Naive thymus-derived CD4-positive, alpha-beta T cell (primary cell): ENCODE data around the gene LRRC66. TPM values are rescaled to one million over a fixed set of nuclear protein-coding genes. Genes with fewer than 3 reads are reported as not detected.

ENCODE experiments used
- ATAC-seq: fragments of 150-1000 bp; cut with Tn5 transposase; 2 replicates; pipeline ENCODE4 v1.10.0; 2021; ENCODE audit warnings: mild to moderate bottlenecking, moderate library complexity
- CTCF ChIA-PET: fragments of 350-600 bp; sonication (Branson Sonifier 250); formaldehyde crosslinking; loops from one replicate; lab custom pipeline; 2021; ENCODE audit warnings: antibody characterized with exemption; lab: Charles Lee
- POLR2A ChIA-PET: fragments of 350-600 bp; sonication (Branson Sonifier 250); formaldehyde crosslinking; loops from one replicate; lab custom pipeline; 2021; ENCODE audit warnings: antibody characterized with exemption, inconsistent platforms; lab: Charles Lee
- DNase-seq, 9 donors: peaks; one replicate each; pipeline versions ENCODE4 v3.0.0 to v3.0.0-alpha.2; 2020 to 2022; ENCODE audit warnings: mixed read lengths in 1 of 9
- H3K27ac ChIP-seq: one replicate; pipeline ENCODE4 v1.7.0; 2013; ENCODE audit warnings: mild to moderate bottlenecking, low read depth, low read length, moderate library complexity
- H3K27me3 ChIP-seq, 2 donors: one replicate each; pipeline ENCODE4 v1.7.0; 2013; ENCODE audit warnings: low read length in 2 of 2, mild to moderate bottlenecking in 2 of 2, moderate library complexity in 2 of 2; ENCODE audit not compliant: control insufficient read depth in 2 of 2, insufficient read depth in 2 of 2
- H3K36me3 ChIP-seq, 3 experiments: 1 replicate in 2 of 3; 2 replicates in 1 of 3; pipeline ENCODE4 v1.7.0; 2013; ENCODE audit warnings: low read length in 3 of 3, mild to moderate bottlenecking in 3 of 3, moderate library complexity in 1 of 3; ENCODE audit not compliant: insufficient read depth in 3 of 3, control insufficient read depth in 2 of 3
- H3K4me1 ChIP-seq, 2 donors: one replicate each; pipeline ENCODE4 v1.7.0; 2013; ENCODE audit warnings: low read length in 2 of 2, mild to moderate bottlenecking in 2 of 2, moderate library complexity in 1 of 2; ENCODE audit not compliant: control insufficient read depth in 2 of 2, insufficient read depth in 2 of 2
- H3K4me3 ChIP-seq: 2 replicates; pipeline ENCODE4 v1.7.0; 2013; ENCODE audit warnings: mild to moderate bottlenecking, low read length
- H3K9me3 ChIP-seq, 3 experiments: 1 replicate in 2 of 3; 2 replicates in 1 of 3; pipeline ENCODE4 v1.7.0; 2013; ENCODE audit warnings: low read length in 3 of 3; ENCODE audit not compliant: control insufficient read depth in 2 of 3
- H3K27ac Mint-ChIP-seq, 9 donors: one replicate each; pipeline ENCODE4 v1.8.0; 2020 to 2022; ENCODE audit warnings: mixed read lengths in 9 of 9, mild to moderate bottlenecking in 8 of 9, moderate library complexity in 5 of 9, inconsistent platforms in 2 of 9
- H3K27me3 Mint-ChIP-seq, 5 donors: one replicate each; pipeline ENCODE4 v1.8.0; 2021 to 2022; ENCODE audit warnings: mixed read lengths in 5 of 5, mild to moderate bottlenecking in 1 of 5
- H3K36me3 Mint-ChIP-seq, 5 donors: one replicate each; pipeline ENCODE4 v1.8.0; 2020 to 2022; ENCODE audit warnings: mixed read lengths in 5 of 5, mild to moderate bottlenecking in 3 of 5, inconsistent platforms in 1 of 5
- H3K4me1 Mint-ChIP-seq, 7 donors: one replicate each; pipeline ENCODE4 v1.8.0; 2020 to 2022; ENCODE audit warnings: mixed read lengths in 7 of 7, mild to moderate bottlenecking in 3 of 7, inconsistent platforms in 1 of 7
- H3K4me3 Mint-ChIP-seq, 10 donors: one replicate each; pipeline ENCODE4 v1.8.0; 2020 to 2022; ENCODE audit warnings: mild to moderate bottlenecking in 10 of 10, mixed read lengths in 10 of 10, moderate library complexity in 6 of 10, inconsistent platforms in 2 of 10
- H3K9me3 Mint-ChIP-seq, 11 donors: one replicate each; pipeline ENCODE4 v1.8.0; 2020 to 2022; ENCODE audit warnings: mixed read lengths in 11 of 11, mild to moderate bottlenecking in 4 of 11, inconsistent platforms in 1 of 11, moderate library complexity in 1 of 11
- intact Hi-C, 2 donors: fragments of 100-400 bp; cut with micrococcal nuclease; formaldehyde crosslinking; loops; one replicate each; pipeline ENCODE4 v1.15.1; 2023
- polyA plus RNA-seq, 2 donors: library from polyadenylated mRNA; unstranded; fragments of 300-500 nt; fragmentation: Illumina TruSeq; gene quantifications; one replicate each; pipeline ENCODE4 v1.2.3, GENCODE V29; 2021
- total RNA-seq, 6 experiments: library from RNA in 5 of 6; stranded (reverse) in 5 of 6; gene quantifications; 1 replicate in 5 of 6; 2 replicates in 1 of 6; pipeline ENCODE4 v1.2.3 and lab custom pipeline; 2021 to 2026

LRRC66 gene, protein sequence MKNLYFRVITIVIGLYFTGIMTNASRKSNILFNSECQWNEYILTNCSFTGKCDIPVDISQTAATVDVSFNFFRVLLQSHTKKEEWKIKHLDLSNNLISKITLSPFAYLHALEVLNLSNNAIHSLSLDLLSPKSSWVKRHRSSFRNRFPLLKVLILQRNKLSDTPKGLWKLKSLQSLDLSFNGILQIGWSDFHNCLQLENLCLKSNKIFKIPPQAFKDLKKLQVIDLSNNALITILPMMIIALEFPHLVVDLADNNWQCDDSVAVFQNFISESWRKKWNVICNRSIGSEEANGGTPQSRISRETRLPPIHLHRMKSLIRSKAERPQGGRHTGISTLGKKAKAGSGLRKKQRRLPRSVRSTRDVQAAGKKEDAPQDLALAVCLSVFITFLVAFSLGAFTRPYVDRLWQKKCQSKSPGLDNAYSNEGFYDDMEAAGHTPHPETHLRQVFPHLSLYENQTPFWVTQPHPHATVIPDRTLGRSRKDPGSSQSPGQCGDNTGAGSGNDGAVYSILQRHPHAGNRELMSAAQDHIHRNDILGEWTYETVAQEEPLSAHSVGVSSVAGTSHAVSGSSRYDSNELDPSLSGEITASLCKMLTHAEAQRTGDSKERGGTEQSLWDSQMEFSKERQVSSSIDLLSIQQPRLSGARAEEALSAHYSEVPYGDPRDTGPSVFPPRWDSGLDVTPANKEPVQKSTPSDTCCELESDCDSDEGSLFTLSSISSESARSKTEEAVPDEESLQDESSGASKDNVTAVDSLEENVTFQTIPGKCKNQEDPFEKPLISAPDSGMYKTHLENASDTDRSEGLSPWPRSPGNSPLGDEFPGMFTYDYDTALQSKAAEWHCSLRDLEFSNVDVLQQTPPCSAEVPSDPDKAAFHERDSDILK
- under 1 TPM; 0.11 to 0.27 (median 0.17) TPM for total RNA-seq
- polyA plus RNA-seq: under 1 TPM in 1 of 2 donors, not detected in 1; 0.23 TPM
- total RNA-seq (lab: John Stamatoyannopoulos, UW): 0.40 reads per million

DNA sequence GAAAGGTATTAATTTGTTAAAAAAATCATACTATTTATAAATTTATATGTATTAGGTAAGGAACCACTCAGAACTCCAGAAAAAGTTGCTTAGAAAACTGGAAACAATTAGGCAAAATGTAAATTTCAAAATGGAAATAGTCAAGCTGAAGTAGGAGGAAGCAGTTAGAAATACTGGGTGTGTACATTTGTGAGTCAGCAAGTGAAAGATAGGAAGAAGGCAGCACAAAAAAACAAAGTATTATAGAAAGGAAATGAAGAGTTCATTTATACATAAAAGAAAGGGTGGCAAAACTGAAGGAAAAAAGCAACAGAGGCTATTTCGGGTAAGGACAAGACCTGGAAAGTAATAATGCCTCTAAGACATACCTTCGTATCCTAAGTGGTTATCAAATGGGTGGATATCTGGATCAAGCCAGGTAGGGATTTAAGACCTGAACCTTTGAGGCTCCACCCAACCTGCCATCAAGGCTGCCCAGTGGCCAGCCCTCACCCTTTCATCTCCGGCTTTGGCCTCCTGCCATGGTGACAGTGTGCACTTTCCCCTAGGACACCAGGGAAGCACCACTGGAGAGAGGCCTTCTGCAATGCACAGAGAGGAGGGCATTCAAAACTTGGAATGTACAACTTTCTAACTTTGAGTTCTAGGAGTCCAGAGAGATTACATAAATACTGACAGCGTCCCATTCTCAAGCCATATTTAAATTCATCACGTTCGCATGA lies at the start of gene LRRC66:
Gene LRRC66 (minus strand): TSS at position 428 of the 722 bp plus-strand sequence. CDS start 2,750 bp downstream, outside the sequence.
- no peak for ATAC-seq
- no peaks in the 10 kb centered on the region for H3K27me3 ChIP-seq
- no peak within 1 kb of the TSS for H3K27ac ChIP-seq
- H3K27me3 Mint-ChIP-seq: no peaks in the 10 kb centered on the region
- intact Hi-C loops: no loop called here
- ChIA-PET CTCF (no interaction called here), POLR2A (no interaction called here)
- H3K4me3 Mint-ChIP-seq: no peak within 1 kb of the TSS
- no peaks in the 10 kb centered on the region for H3K9me3 ChIP-seq
- H3K27ac Mint-ChIP-seq: no peak within 1 kb of the TSS
- H3K4me1 Mint-ChIP-seq: peaks cover 0 to 5% (median 0%) of the 10 kb centered on the region in 7 donors
- H3K36me3 ChIP-seq: peaks cover 0 to 2% (median 0%) of the 10 kb centered on the region in 3 experiments
- H3K9me3 Mint-ChIP-seq: no peaks in the 10 kb centered on the region
- H3K4me3 ChIP-seq: no peak within 1 kb of the TSS
- peaks cover 0 to 8% (median 5%) of the 10 kb centered on the region in 5 donors for H3K36me3 Mint-ChIP-seq
- H3K4me1 ChIP-seq: no peaks in the 10 kb centered on the region
- DNase-seq: no peak

DNA sequence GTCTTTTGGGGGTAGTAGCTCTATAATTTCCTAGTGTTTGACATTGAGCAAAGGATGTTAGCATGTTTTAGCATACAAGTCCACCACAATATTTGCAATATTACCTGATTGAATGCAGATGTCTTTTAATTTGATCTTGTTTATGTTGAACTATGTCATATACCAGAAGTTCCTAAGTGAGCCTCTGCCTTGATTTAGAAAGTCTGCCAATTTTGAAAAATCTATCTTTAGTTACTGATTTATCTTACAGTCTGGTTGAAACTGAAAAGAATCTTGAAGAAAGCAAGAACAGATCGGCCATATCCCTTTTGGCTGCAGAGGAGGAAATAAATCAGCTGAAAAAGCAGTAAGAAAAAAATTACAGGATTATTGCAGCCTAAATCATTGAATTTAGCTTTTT lies 49.4 kb upstream of the LRRC66 start:
- ATAC-seq (no peak), DNase-seq (no peak)
- no peaks in the 10 kb centered on the region for H3K4me1 ChIP-seq
- Mint-ChIP-seq H3K27me3 (peaks cover 10 to 57% (median 37%) of the 10 kb centered on the region in 5 donors), H3K9me3 (peaks cover 0 to 8% (median 2%) of the 10 kb centered on the region in 11 donors), H3K4me1 (no peaks in the 10 kb centered on the region), H3K4me3 (no peak overlapping the region), H3K36me3 (peaks cover 0 to 5% (median 3%) of the 10 kb centered on the region in 5 donors), H3K27ac (no peak overlapping the region)
- no peaks in the 10 kb centered on the region for H3K9me3 ChIP-seq
- H3K36me3 ChIP-seq: no peaks in the 10 kb centered on the region
- peaks cover 0 to 3% of the 10 kb centered on the region in 2 donors for H3K27me3 ChIP-seq
- POLR2A ChIA-PET: no interaction called here
- intact Hi-C loops: no loop called here
- no peak overlapping the region for H3K27ac ChIP-seq
- CTCF ChIA-PET: no interaction called here
- H3K4me3 ChIP-seq: no peak overlapping the region

DNA sequence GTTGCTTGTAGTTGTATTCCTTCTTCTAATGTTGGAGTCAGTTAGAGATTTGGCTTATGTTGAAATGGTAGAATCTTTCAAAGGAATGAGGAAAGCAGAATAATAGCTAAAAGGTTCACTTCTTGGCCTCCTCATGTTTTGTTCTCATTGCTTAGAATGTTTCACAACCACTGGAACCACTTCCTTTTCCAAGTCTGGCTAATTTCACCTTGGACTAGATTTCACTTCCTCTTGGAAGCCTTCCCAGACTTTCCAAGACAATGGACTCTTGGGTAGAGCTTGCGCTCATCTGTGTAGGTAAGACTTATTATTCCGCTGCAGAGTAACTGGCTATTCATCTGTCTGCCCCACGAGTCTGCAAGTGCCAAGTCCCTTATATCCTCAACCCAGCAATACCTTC lies 39.2 kb upstream of the LRRC66 start:
- intact Hi-C loops: no loop called here

DNA sequence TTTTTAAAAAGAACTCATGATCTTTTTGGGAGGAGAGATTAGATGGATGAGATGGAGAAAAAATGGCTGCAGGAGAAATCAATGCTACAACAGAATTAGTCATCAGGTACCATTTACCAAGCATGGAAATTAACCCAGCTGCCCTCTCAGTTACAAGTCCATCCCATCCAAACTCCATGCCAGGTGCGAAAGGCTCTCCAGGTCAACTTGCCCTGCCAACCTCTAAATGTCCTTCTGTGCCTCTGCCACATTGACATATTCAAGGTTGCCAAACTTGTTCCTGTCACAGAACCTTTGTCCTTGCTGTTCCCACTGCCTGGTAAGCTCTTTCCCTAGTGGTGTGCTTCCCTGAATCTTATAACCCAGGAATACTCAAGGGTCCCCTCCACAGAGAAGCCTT lies 38.1 kb upstream of the LRRC66 start:
- H3K36me3 Mint-ChIP-seq: no peaks in the 10 kb centered on the region
- ChIA-PET CTCF (no interaction called here), POLR2A (no interaction called here)
- H3K27ac Mint-ChIP-seq: no peak overlapping the region
- H3K4me1 ChIP-seq: no peaks in the 10 kb centered on the region
- ATAC-seq (no peak), DNase-seq (no peak)
- intact Hi-C loops: no loop called here
- no peak overlapping the region for H3K27ac ChIP-seq
- no peak overlapping the region for H3K4me3 Mint-ChIP-seq
- H3K36me3 ChIP-seq: no peaks in the 10 kb centered on the region
- H3K27me3 ChIP-seq: no peaks in the 10 kb centered on the region
- no peak overlapping the region for H3K4me3 ChIP-seq
- H3K4me1 Mint-ChIP-seq: no peaks in the 10 kb centered on the region
- H3K9me3 Mint-ChIP-seq: no peaks in the 10 kb centered on the region
- H3K27me3 Mint-ChIP-seq: peaks cover 23 to 44% (median 36%) of the 10 kb centered on the region in 5 donors
- no peaks in the 10 kb centered on the region for H3K9me3 ChIP-seq

More for the DNA sequence above, 39.2 kb upstream of the LRRC66 start:
- Mint-ChIP-seq H3K27ac (no peak overlapping the region), H3K27me3 (peaks cover 12 to 33% (median 27%) of the 10 kb centered on the region in 5 donors), H3K9me3 (no peaks in the 10 kb centered on the region), H3K36me3 (no peaks in the 10 kb centered on the region), H3K4me3 (no peak overlapping the region), H3K4me1 (no peaks in the 10 kb centered on the region)
- Histone ChIP-seq H3K27me3 (no peaks in the 10 kb centered on the region), H3K27ac (no peak overlapping the region), H3K9me3 (no peaks in the 10 kb centered on the region), H3K4me1 (no peaks in the 10 kb centered on the region), H3K36me3 (no peaks in the 10 kb centered on the region), H3K4me3 (no peak overlapping the region)
- POLR2A ChIA-PET: no interaction called here
- CTCF ChIA-PET: no interaction called here
- ATAC-seq (no peak), DNase-seq (no peak)

DNA sequence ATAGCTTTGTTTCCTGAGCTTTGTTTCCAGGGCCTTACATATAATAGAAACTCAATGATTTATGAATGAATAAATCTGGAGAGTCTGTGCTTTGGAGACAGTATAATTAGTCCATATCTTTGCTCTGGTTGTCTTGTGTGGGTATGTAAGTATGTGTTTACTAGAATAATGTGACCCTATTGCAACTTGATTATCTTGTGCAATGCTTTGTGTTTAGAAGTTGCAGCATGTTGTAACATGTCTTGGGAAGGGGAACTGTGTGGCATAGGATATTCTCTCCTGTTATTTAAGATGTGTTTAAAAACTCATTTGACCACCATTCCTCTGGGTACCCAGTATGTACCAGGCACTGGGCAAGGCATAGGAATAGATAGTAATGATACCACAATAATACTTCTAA lies 37.0 kb upstream of the LRRC66 start:
- H3K27ac ChIP-seq: no peak overlapping the region
- no peaks in the 10 kb centered on the region for H3K9me3 ChIP-seq
- CTCF ChIA-PET: no interaction called here
- intact Hi-C loops: no loop called here
- no peak overlapping the region for H3K4me3 Mint-ChIP-seq
- no peaks in the 10 kb centered on the region for H3K9me3 Mint-ChIP-seq
- H3K36me3 Mint-ChIP-seq: no peaks in the 10 kb centered on the region
- H3K4me1 Mint-ChIP-seq: peaks cover 0 to 6% (median 5%) of the 10 kb centered on the region in 7 donors
- H3K27ac Mint-ChIP-seq: no peak overlapping the region
- POLR2A ChIA-PET: no interaction called here
- no peaks in the 10 kb centered on the region for H3K36me3 ChIP-seq
- DNase-seq (no peak), ATAC-seq (no peak)
- peaks cover 0 to 2% of the 10 kb centered on the region in 2 donors for H3K4me1 ChIP-seq
- H3K27me3 Mint-ChIP-seq: peaks cover 32 to 47% (median 44%) of the 10 kb centered on the region in 5 donors
- H3K27me3 ChIP-seq: no peaks in the 10 kb centered on the region
- H3K4me3 ChIP-seq: no peak overlapping the region

DNA sequence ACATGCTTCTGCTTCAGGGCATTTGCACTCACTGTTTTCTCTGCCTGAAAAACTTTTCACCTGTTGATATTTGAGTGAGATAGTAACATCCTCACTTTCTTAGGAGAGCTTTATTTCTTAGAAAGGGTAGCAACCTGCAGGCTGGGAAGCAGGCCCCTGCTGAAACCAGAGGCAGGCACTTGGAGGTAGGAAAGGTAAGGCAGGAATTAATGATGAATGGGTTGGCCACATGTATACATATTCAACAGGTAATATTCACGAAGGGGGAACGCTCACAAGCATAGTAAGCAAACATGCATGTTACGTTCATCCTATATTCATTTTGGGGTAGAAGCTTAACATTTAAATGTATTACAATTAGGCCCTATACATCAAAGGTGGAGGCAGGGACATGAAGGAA lies 34.1 kb upstream of the LRRC66 start:
- ATAC-seq: no peak
- H3K27ac ChIP-seq: no peak overlapping the region
- H3K27me3 Mint-ChIP-seq: peaks cover 43 to 63% (median 53%) of the 10 kb centered on the region in 5 donors
- H3K4me1 ChIP-seq: peaks cover 0 to 8% of the 10 kb centered on the region in 2 donors
- intact Hi-C loops: no loop called here
- H3K36me3 ChIP-seq: no peaks in the 10 kb centered on the region
- no peak for DNase-seq
- no peak overlapping the region for H3K27ac Mint-ChIP-seq
- H3K4me3 Mint-ChIP-seq: no peak overlapping the region
- no peaks in the 10 kb centered on the region for H3K36me3 Mint-ChIP-seq
- H3K9me3 Mint-ChIP-seq: no peaks in the 10 kb centered on the region
- POLR2A ChIA-PET: no interaction called here
- peaks cover 0 to 19% (median 12%) of the 10 kb centered on the region in 7 donors for H3K4me1 Mint-ChIP-seq
- H3K27me3 ChIP-seq: peaks cover 3 to 9% of the 10 kb centered on the region in 2 donors
- no peaks in the 10 kb centered on the region for H3K9me3 ChIP-seq
- H3K4me3 ChIP-seq: no peak overlapping the region
- CTCF ChIA-PET: no interaction called here
